NCI-H1092 treated with DMSO at 0.1 percent for 48 hours (cell line): ENCODE results near the gene ADAMTSL1.
"Not testable (repeated sequence)": the region's sequence is repeated elsewhere in the genome, so short reads cannot be mapped to it uniquely, and the experiment has no call there.

Experiments
- DNase-seq: peaks from one replicate; lab custom pipeline; 2025; lab: John Stamatoyannopoulos, UW

Gene ADAMTSL1

GRCh38 chr9:18863791-18864190, 389.8 kb downstream of the ADAMTSL1 start:
- DNase-seq = no peak

GRCh38 chr9:18864516-18864915, 390.6 kb downstream of the ADAMTSL1 start:
- no peak for DNase-seq

- no peak for DNase-seq
These were observed 391.6 kb downstream of the ADAMTSL1 start for GRCh38 chr9:18865542-18865941.

GRCh38 chr9:18866121-18866831, 392.3 kb downstream of the ADAMTSL1 start:
- no peak for DNase-seq

GRCh38 chr9:18869725-18870124, 395.8 kb downstream of the ADAMTSL1 start:
- no peak for DNase-seq

- DNase-seq = no peak
These were observed 400.1 kb downstream of the ADAMTSL1 start for GRCh38 chr9:18874069-18874468.

- not testable (repeated sequence) for DNase-seq
These were observed 401.0 kb downstream of the ADAMTSL1 start for GRCh38 chr9:18874990-18875389.

- DNase-seq = no peak
These were observed 404.0 kb downstream of the ADAMTSL1 start for GRCh38 chr9:18877984-18878383.

- DNase-seq = no peak
These were observed 407.8 kb downstream of the ADAMTSL1 start for GRCh38 chr9:18881758-18882157.

- no peak for DNase-seq
These were observed 413.6 kb downstream of the ADAMTSL1 start for GRCh38 chr9:18887546-18887945.

- DNase-seq = no peak
These were observed 414.3 kb downstream of the ADAMTSL1 start for GRCh38 chr9:18888290-18888689.

- no peak for DNase-seq
These were observed 415.6 kb downstream of the ADAMTSL1 start for GRCh38 chr9:18889550-18889949.

- no peak for DNase-seq
These were observed 416.4 kb downstream of the ADAMTSL1 start for GRCh38 chr9:18890372-18890771.

- DNase-seq = no peak
These were observed 418.2 kb downstream of the ADAMTSL1 start for GRCh38 chr9:18891946-18892670.

GRCh38 chr9:18893046-18893445, 419.1 kb downstream of the ADAMTSL1 start:
- DNase-seq = no peak

GRCh38 chr9:18893491-18893890, 419.5 kb downstream of the ADAMTSL1 start:
- no peak for DNase-seq

GRCh38 chr9:18896004-18896403, 422.1 kb downstream of the ADAMTSL1 start:
- DNase-seq = no peak

GRCh38 chr9:18896531-18897179, 422.7 kb downstream of the ADAMTSL1 start:
- no peak for DNase-seq

GRCh38 chr9:18903450-18903849, 429.5 kb downstream of the ADAMTSL1 start:
- no peak for DNase-seq

- DNase-seq = no peak
These were observed 431.3 kb downstream of the ADAMTSL1 start for GRCh38 chr9:18905028-18905882.

GRCh38 chr9:18905883-18906629, 432.1 kb downstream of the ADAMTSL1 start:
- no peak for DNase-seq
